Gastroesophageal sphincter (tissue), 4 donors: Measurements from ENCODE around the gene TRAPPC8. TPM values are rescaled to one million over a fixed set of nuclear protein-coding genes. Genes with fewer than 3 reads are reported as not detected.
"Not testable (repeated sequence)": the region's sequence is repeated elsewhere in the genome, so short reads cannot be mapped to it uniquely, and the experiment has no call there.

Experiments
- ATAC-seq: fragments of 150-250 bp; one replicate; pipeline ENCODE4 v1.9.1; 2016; ENCODE audit warnings: mild to moderate bottlenecking, moderate library complexity
- H3K27ac ChIP-seq, 4 donors: fragments of 200-600 bp; sonication (generic) in 3 of 4; 1 replicate in 3 of 4; 2 replicates in 1 of 4; pipeline ENCODE4 v1.5.1; 2016 to 2019
- H3K27me3 ChIP-seq: fragments of 200-600 bp; sonication (generic); one replicate; pipeline ENCODE4 v1.5.1; 2019
- H3K36me3 ChIP-seq, 2 donors: fragments of 200-600 bp; sonication (generic); one replicate each; pipeline ENCODE4 v1.5.1; 2019; ENCODE audit warnings: control low read depth in 1 of 2
- H3K4me1 ChIP-seq, 3 donors: fragments of 200-600 bp; sonication (generic); 1 replicate in 2 of 3; 2 replicates in 1 of 3; pipeline ENCODE4 v1.5.1; 2016 to 2019; ENCODE audit warnings: control low read depth in 2 of 3
- H3K4me3 ChIP-seq, 2 donors: fragments of 200-600 bp; sonication (generic); one replicate each; pipeline ENCODE4 v1.5.1; 2019; ENCODE audit warnings: mild to moderate bottlenecking in 1 of 2, moderate library complexity in 1 of 2
- H3K9me3 ChIP-seq, 3 donors: fragments of 200-600 bp; sonication (generic); one replicate each; pipeline ENCODE4 v1.5.1; 2017 to 2019; ENCODE audit warnings: control low read depth in 2 of 3
- CTCF ChIP-seq, 4 experiments: fragments of 200-600 bp in 2 of 4; fragments of 450-650 bp in 2 of 4; sonication (generic) in 1 of 4; IDR thresholded peaks; one replicate each; pipeline ENCODE4 v1.5.1; 2017 to 2019; ENCODE audit warnings: antibody characterized with exemption in 4 of 4, mild to moderate bottlenecking in 2 of 4, moderate library complexity in 2 of 4
- EP300 ChIP-seq: sonication (generic); formaldehyde crosslinking; IDR thresholded peaks from one replicate; pipeline ENCODE4 v1.6.1; 2017; ENCODE audit warnings: antibody characterized with exemption, mild to moderate bottlenecking
- POLR2A ChIP-seq, 2 donors: fragments of 450-650 bp; IDR thresholded peaks; one replicate each; pipeline ENCODE4 v1.6.1; 2017; ENCODE audit warnings: antibody characterized with exemption in 2 of 2, mild to moderate bottlenecking in 2 of 2, moderate library complexity in 1 of 2
- POLR2AphosphoS5 ChIP-seq: sonication (generic); formaldehyde crosslinking; IDR thresholded peaks from one replicate; pipeline ENCODE4 v1.6.1; 2017; ENCODE audit warnings: antibody characterized with exemption
- WGBS, 2 donors: methylation state at CpG; one replicate each; pipeline ENCODE4 v1.1.5; 2018; ENCODE audit warnings: low coverage in 1 of 2; 5-methylcytosine and 5-hydroxymethylcytosine counted together
- total RNA-seq, 4 donors: library from RNA; depleted of rRNA; stranded (reverse); fragments of >200 nt; gene quantifications; one replicate each; pipeline ENCODE4 v1.1.0, GENCODE V29; 2016

TRAPPC8 gene
- total RNA-seq, 4 donors from 2014 or later: 40.0 to 62.4 (median 42.5) TPM

GRCh38 chr18:31973929-31974546 lies 31.1 kb upstream of the TRAPPC8 start:
- 80 to 98% methylated on average over 1 to 4 of the region's 4 CpGs for WGBS, 2 donors
- TF ChIP-seq CTCF (IDR thresholded peaks at IDR 0.05) (no peak), POLR2AphosphoS5 (no peak), POLR2A (IDR thresholded peaks at IDR 0.05) (no peak), EP300 (no peak)
- H3K4me1 ChIP-seq: no peaks in the 10 kb centered on the region
- no peak overlapping the region for H3K4me3 ChIP-seq
- no peaks in the 10 kb centered on the region for H3K27me3 ChIP-seq
- peaks cover 0 to 43% (median 0%) of the 10 kb centered on the region in 3 donors for H3K9me3 ChIP-seq
- no peak for ATAC-seq
- H3K27ac ChIP-seq: no peak overlapping the region
- no peaks in the 10 kb centered on the region for H3K36me3 ChIP-seq

- WGBS, 2 donors: 43 to 48% methylated on average over 3 of the region's 3 CpGs
- Histone ChIP-seq H3K4me1 (no peaks in the 10 kb centered on the region), H3K4me3 (no peak overlapping the region), H3K27me3 (no peaks in the 10 kb centered on the region), H3K27ac (no peak overlapping the region), H3K36me3 (no peaks in the 10 kb centered on the region), H3K9me3 (peaks cover 0 to 32% (median 0%) of the 10 kb centered on the region in 3 donors)
- ATAC-seq: no peak
- TF ChIP-seq CTCF (IDR thresholded peaks at IDR 0.05): no peak
- TF ChIP-seq EP300: no peak
- no peak for TF ChIP-seq POLR2AphosphoS5
- no peak for TF ChIP-seq POLR2A (IDR thresholded peaks at IDR 0.05)
Measured at GRCh38 chr18:31970617-31971016, 27.7 kb upstream of the TRAPPC8 start.

GRCh38 chr18:31965316-31965970 lies 22.5 kb upstream of the TRAPPC8 start:
- Histone ChIP-seq H3K4me3 (no peak overlapping the region), H3K9me3 (no peaks in the 10 kb centered on the region), H3K27me3 (no peaks in the 10 kb centered on the region), H3K27ac (no peak overlapping the region), H3K4me1 (no peaks in the 10 kb centered on the region), H3K36me3 (no peaks in the 10 kb centered on the region)
- TF ChIP-seq POLR2AphosphoS5 (no peak), POLR2A (IDR thresholded peaks at IDR 0.05) (no peak), CTCF (IDR thresholded peaks at IDR 0.05) (no peak), EP300 (no peak)
- no peak for ATAC-seq
- 60 to 64% methylated on average over 4 to 5 of the region's 5 CpGs for WGBS, 2 donors

DNA sequence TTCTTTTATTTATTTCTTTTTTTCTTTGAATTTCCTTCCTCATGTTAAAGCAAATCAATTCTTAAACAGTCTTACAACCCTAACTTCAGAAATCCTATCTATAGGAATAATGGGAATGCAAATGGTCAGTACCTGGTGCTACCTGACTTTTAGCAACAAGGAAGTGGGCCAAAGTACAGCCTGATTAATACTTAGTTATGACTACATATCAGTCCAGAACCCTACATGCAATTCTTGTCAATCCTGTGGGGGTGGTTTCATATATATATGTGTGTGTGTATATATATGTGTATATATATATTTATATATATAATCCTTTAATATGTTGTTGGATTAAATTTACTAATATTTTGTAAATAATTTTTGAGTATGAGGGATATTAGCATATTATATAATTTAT lies 14.8 kb upstream of the TRAPPC8 start:
- Histone ChIP-seq H3K36me3 (no peaks in the 10 kb centered on the region), H3K27me3 (peaks cover 2% of the 10 kb centered on the region), H3K4me1 (no peaks in the 10 kb centered on the region), H3K27ac (no peak overlapping the region), H3K4me3 (no peak overlapping the region), H3K9me3 (no peaks in the 10 kb centered on the region)
- ATAC-seq: no peak
- TF ChIP-seq POLR2A (IDR thresholded peaks at IDR 0.05) (no peak), CTCF (IDR thresholded peaks at IDR 0.05) (no peak), EP300 (no peak)

GRCh38 chr18:31954349-31954748 lies 11.4 kb upstream of the TRAPPC8 start:
- Histone ChIP-seq H3K27me3 (peaks cover 14% of the 10 kb centered on the region), H3K36me3 (no peaks in the 10 kb centered on the region), H3K9me3 (no peaks in the 10 kb centered on the region), H3K4me3 (no peak overlapping the region), H3K4me1 (no peaks in the 10 kb centered on the region), H3K27ac (no peak overlapping the region)
- 54 to 56% methylated on average over 2 to 3 of the region's 3 CpGs for WGBS, 2 donors
- TF ChIP-seq POLR2AphosphoS5: no peak
- no peak for TF ChIP-seq EP300
- no peak for TF ChIP-seq POLR2A (IDR thresholded peaks at IDR 0.05)
- TF ChIP-seq CTCF (IDR thresholded peaks at IDR 0.05): no peak
- no peak for ATAC-seq

GRCh38 chr18:31953699-31954098 lies 10.8 kb upstream of the TRAPPC8 start:
- not testable (repeated sequence) for H3K27ac ChIP-seq, H3K4me1 ChIP-seq, ATAC-seq, H3K36me3 ChIP-seq, H3K4me3 ChIP-seq, H3K9me3 ChIP-seq
- 97% methylated on average over 3 of the region's 3 CpGs for WGBS, 2 donors
- peaks cover 14% of the 10 kb centered on the region for H3K27me3 ChIP-seq
